ENCODE results near the gene ATXN7L1.
"Not testable (repeated sequence)": the region's sequence is repeated elsewhere in the genome, so short reads cannot be mapped to it uniquely, and the experiment has no call there.

ATXN7L1 gene

GRCh38 chr7:105697169-105697568, 179.2 kb downstream of the ATXN7L1 start:
- DNase-seq: not testable (repeated sequence)

DNA sequence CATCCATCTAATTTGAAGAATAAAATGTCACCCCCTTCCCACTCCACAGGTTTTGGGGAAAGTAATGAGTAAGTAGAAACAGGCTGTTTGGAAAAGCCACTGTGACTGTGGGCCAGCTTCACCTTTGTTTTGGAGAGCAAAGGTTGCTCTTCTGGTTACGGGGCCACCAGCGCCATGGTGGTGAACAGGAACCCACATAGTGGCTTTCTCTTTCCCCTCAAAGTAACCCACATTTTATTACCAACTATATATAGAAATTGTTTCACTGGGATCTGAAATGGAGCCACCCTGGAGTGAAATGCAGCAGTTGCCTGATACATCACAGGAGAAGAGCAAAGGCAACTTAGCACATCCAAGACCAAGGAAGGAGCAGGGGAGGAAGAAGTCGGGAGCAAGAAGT, 182.8 kb downstream of the ATXN7L1 start:
- no peak for DNase-seq

DNA sequence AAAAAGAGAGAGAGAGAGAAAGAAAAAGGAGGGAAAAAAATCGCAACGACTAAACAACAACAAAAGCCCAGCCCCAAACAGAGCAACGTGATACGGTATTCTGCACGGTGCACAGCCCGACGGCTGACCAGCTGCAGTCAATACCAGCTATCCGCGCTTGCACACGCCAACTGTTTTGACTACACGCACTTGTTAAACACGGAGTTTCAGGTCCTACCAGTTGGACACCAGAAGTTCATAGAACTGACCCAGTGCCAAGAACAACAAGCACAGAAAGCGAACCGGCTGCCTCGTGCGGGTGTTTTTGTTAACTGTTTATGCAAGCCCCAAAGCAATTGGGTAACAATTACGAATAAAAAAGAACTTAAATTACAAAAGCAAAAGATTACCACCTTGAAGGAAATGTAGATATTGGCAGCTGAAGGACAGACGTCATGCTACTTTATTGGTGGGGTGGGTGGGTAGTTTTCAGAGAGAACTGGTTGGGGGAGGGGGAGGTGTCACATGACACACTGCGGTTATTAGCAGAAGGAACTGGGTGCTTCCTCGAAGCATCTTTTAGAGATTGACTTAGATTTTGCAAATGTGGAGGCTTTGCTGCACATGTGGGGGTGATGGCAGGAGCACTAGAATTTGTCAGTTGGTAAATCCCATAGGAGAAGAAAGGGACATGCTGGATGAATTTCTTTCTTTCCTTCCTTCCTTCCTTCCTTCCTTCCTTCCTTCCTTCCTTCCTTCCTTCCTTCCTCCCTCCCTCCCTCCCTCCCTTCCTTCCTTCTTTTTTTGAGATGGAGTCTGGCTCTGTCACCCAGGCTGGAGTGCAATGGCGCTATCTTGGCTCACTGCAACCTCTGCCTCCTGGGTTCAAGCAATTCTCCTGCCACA, 184.5 kb downstream of the ATXN7L1 start:
- no peak for DNase-seq

DNA sequence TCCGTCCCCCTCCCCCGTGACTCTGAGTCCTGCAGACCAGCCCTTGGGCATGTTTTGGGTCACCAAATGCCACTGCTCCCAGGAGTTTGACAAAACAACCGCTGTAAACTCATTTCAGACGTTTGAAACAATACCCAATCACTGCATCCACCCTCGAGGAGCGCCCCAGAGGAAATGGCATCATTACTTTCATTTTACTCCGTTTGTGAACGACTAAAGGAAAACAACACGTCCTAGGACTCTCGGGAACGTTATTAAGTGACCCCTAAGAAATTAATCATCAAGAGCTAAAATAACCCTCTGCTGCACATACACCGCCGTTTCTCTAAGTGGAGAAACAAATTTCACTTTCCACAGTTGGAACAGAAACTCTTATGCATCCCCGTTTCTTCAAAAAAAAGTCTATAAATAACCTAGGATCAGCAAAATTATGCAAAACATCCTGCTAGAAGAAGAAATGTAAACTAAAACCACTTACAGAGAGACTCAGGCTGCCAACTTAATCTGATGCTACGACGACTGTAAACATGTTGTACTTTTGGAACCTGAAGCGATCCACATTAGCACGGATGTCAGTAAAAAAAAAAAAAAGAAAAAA, 185.2 kb downstream of the ATXN7L1 start:
- no peak for DNase-seq

- no peak for DNase-seq
Observed at GRCh38 chr7:105690325-105690945, 186.0 kb downstream of the ATXN7L1 start.

GRCh38 chr7:105689067-105689819, 187.2 kb downstream of the ATXN7L1 start:
- no peak for DNase-seq

GRCh38 chr7:105688617-105689016, 187.8 kb downstream of the ATXN7L1 start:
- no peak for DNase-seq

DNA sequence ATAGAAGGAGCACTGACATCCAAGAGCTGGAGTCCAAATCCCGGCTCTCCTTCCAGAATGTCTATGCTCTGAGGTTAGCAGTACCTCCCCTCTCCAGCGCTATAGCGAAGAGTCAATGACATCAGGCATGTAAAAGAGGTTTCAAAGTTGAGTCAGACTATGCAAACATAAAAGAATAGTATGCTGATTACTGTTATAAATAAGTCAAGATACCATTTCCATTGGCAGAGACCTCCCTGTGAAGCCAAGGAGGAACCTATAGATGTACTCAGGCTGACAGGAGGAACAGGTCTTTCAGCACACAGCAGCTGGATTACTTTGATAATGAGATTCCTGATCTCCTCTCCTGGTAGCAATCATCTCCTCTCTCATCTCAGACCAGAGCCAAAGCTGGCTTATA, 191.2 kb downstream of the ATXN7L1 start:
- DNase-seq: no peak

- DNase-seq: no peak
Observed at GRCh38 chr7:105682341-105683060, 193.9 kb downstream of the ATXN7L1 start.

DNA sequence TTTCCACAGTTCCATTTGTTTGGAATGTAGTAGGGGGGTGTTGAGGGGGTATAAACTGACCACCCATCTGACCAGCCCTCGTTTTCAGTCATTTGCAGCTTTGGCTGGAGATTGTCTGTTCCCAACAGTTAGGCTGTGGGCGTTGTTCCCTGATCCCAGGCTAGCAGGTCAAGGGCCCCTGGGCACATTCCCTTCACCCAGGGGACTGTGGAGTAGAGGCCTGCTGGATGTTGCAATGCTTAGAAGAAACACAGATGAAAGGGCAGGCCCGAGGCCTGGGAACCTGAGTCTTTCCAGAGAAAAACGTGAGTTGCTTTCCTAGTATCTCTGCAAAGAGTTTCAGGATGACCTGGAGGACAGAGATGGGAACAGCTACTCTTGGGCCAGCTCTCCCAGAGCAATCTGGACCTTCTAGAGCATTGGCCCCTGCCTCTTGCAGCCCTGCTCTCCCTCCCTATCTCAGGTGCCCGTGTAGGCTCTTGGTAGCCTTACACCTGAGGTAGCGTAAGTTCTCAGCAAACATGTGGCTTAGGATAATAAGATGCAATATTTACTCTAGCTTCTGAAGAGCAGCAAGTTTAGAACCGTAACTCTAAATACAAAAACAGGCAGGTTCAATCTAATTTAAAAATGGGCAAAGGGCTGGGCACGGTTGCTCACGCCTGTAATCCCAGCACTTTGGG, 195.8 kb downstream of the ATXN7L1 start:
- no peak for DNase-seq

DNA sequence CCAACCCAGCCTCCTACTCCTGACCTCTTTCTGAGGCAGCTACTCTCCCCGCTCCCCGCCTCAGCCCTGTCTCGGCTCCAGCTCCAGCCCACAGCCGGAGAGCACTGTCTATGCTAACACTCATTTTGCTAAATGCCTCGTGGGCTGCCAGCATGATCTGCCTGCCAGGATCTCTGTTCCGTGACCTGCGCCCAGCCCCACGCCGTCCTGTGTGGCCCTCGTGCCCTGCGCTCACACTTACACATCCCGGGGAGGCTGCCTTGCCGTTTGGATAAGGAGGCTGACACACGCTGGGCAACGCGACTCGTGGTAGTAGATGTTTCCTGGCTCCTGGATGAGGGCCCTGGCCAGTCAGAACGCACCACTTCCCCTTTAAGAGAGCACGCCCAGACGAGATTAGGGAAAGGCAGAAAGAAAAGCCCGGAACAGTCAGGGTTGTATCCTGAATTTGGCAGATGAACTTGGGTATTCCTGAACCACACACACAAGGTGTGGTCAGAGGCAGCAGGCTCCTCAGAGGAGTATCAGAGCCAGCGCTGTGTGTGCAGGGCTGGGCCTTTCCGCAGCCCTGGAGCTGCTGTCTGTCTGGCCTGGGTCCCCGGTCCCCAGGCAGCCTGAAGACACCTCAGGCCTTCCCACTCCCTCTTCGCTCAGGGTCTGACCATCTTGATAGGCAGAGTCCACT, 197.4 kb downstream of the ATXN7L1 start:
- DNase-seq: no peak

- no peak for DNase-seq
Observed at GRCh38 chr7:105677817-105678573, 198.4 kb downstream of the ATXN7L1 start.

GRCh38 chr7:105677410-105677730, 199.0 kb downstream of the ATXN7L1 start:
- no peak for DNase-seq

- DNase-seq: no peak
Observed at GRCh38 chr7:105675934-105676371, 200.4 kb downstream of the ATXN7L1 start.

- no peak for DNase-seq
Observed at GRCh38 chr7:105674200-105674920, 202.0 kb downstream of the ATXN7L1 start.

GRCh38 chr7:105673367-105674084, 202.9 kb downstream of the ATXN7L1 start:
- DNase-seq: no peak

DNA sequence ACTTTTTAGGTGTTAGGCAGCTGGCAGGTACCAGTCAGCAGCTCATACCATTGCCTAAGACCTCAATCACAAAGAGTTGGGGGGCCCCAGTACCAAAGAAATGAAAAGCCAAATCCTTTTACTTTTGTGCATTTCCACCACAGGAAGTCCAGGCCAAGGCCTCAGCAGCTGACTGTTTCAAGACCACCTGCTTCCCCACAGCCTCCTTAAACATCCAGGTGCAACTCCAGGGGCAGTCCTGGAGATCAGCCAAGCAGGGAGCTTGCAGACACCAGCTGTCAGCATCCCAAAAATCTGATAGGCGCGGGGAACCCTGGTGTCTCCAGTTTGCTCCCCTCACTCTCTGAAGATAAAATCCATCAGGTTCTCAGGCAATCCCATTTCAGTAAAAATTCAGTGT, 203.6 kb downstream of the ATXN7L1 start:
- no peak for DNase-seq

- no peak for DNase-seq
Observed at GRCh38 chr7:105666324-105666723, 210.1 kb downstream of the ATXN7L1 start.

DNA sequence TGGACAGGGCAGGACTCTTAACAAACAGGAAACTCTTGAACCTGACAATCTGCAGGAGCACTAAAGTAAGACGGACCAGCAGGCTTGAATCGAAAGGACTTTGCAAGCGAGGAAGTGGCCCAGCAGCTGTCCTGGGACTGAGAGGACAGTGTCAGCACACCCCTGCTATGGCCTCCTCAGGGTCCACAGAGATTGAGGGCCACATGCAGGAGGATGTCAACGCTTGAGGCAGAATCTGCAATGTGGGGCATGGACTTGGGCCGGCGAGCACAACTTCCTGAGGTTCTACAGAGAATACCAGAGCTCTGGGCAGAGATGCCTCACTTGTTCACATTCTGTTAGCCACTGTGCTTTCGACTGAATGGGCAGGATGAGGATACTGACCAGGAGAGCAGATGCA, 210.7 kb downstream of the ATXN7L1 start:
- no peak for DNase-seq

Measured in T1000 (cell line).